Fibroblast of mammary gland (primary cell): ENCODE results near the gene ENO3.

Experiments used
- DNase-seq: peaks from one replicate; pipeline ENCODE4 v3.0.0-alpha.2; 2010; ENCODE audit warnings: low read depth
- H3K4me3 ChIP-seq: 2 replicates; pipeline ENCODE4 v1.5.1; 2011; ENCODE audit warnings: low read depth, mild to moderate bottlenecking, low read length, moderate library complexity; ENCODE audit not compliant: control insufficient read depth
- CTCF ChIP-seq: conservative IDR thresholded peaks from 2 replicates; pipeline ENCODE4 v1.5.1; 2011; ENCODE audit warnings: low read depth, low read length, inconsistent platforms; ENCODE audit not compliant: control insufficient read depth, insufficient read depth

The ENO3 gene

GRCh38 chr17:4937553-4937952 is 13.4 kb upstream of the ENO3 start:
- no peak for DNase-seq
- no peak overlapping the region for H3K4me3 ChIP-seq
- TF ChIP-seq CTCF: no peak

- no peak for DNase-seq
- TF ChIP-seq CTCF: no peak
- no peak overlapping the region for H3K4me3 ChIP-seq
Measured at GRCh38 chr17:4938069-4938491, 12.8 kb upstream of the ENO3 start.

- H3K4me3 ChIP-seq: peak overlapping the region; percentile 94
- TF ChIP-seq CTCF: no peak
- DNase-seq: no peak
Measured at GRCh38 chr17:4938688-4939545, 12.0 kb upstream of the ENO3 start.

- DNase-seq: no peak
- TF ChIP-seq CTCF: no peak
- peak overlapping the region; percentile 94 for H3K4me3 ChIP-seq
Measured at GRCh38 chr17:4939546-4939795, 11.4 kb upstream of the ENO3 start.

- peak within 1 kb of the TSS; percentile 94 for H3K4me3 ChIP-seq
- peak; percentile 100 for DNase-seq
- no peak for TF ChIP-seq CTCF
Measured at GRCh38 chr17:4939796-4940554, 10.9 kb upstream of the ENO3 start, which contains the start of the genes RNF167 and SLC25A11. TSS of gene RNF167 (plus strand) at chr17:4940268. CDS start at chr17:4940910, 642 bp downstream. TSS of gene SLC25A11 (minus strand) at chr17:4940046. CDS start at chr17:4939910, 136 bp downstream.

GRCh38 chr17:4940555-4941318 is 10.2 kb upstream of the ENO3 start:
- H3K4me3 ChIP-seq: peak overlapping the region; percentile 94
- no peak for TF ChIP-seq CTCF
- no peak for DNase-seq
